ENCODE measurements around the gene IGSF23. TPM values are rescaled to one million over a fixed set of nuclear protein-coding genes. Genes with fewer than 3 reads are reported as not detected.
A peak's percentile ranks its signal among the peaks of the same experiment; 100 is the strongest.

The IGSF23 gene
- total RNA-seq, 1 experiment from 2014 or later: not detected

- no peak overlapping the region for H3K18ac ChIP-seq (ENCODE audit: insufficient read length, low read depth, low read length)
- no peak overlapping the region for H2BK5ac ChIP-seq (ENCODE audit: insufficient read length, low read length)
- H4K8ac ChIP-seq (replicated peaks; ENCODE audit: insufficient read length, low read depth, low read length): no peak overlapping the region
- H3K4me3 Mint-ChIP-seq: no peak overlapping the region
- H3K36me3 Mint-ChIP-seq (ENCODE audit: insufficient read depth in 1 of 3, low read depth in 3 of 3): no peaks in the 10 kb centered on the region
- no peaks in the 10 kb centered on the region for H3K9me3 ChIP-seq (ENCODE audit: control insufficient read depth, low read depth, low read length)
- no peak overlapping the region for H2BK20ac ChIP-seq (ENCODE audit: low read depth, low read length, poor library complexity, severe bottlenecking)
- H3K56ac ChIP-seq (ENCODE audit: insufficient read length, low read depth, low read length): no peak overlapping the region
- TF ChIP-seq, protein P1, sequence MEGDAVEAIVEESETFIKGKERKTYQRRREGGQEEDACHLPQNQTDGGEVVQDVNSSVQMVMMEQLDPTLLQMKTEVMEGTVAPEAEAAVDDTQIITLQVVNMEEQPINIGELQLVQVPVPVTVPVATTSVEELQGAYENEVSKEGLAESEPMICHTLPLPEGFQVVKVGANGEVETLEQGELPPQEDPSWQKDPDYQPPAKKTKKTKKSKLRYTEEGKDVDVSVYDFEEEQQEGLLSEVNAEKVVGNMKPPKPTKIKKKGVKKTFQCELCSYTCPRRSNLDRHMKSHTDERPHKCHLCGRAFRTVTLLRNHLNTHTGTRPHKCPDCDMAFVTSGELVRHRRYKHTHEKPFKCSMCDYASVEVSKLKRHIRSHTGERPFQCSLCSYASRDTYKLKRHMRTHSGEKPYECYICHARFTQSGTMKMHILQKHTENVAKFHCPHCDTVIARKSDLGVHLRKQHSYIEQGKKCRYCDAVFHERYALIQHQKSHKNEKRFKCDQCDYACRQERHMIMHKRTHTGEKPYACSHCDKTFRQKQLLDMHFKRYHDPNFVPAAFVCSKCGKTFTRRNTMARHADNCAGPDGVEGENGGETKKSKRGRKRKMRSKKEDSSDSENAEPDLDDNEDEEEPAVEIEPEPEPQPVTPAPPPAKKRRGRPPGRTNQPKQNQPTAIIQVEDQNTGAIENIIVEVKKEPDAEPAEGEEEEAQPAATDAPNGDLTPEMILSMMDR (conservative IDR thresholded peaks at IDR 0.05): no peak
- H3K14ac ChIP-seq (ENCODE audit: insufficient read depth, low read length): no peak overlapping the region
- no peak overlapping the region for H2AK5ac ChIP-seq (ENCODE audit: insufficient read length, low read length)
- no peak overlapping the region for H3K27ac ChIP-seq (ENCODE audit: insufficient read length, low read depth, low read length)
- no peak overlapping the region for H2BK12ac ChIP-seq (ENCODE audit: insufficient read length, low read depth, low read length)
- H3K23me2 ChIP-seq (ENCODE audit: insufficient read length, low read depth, low read length, poor library complexity, severe bottlenecking): no peaks in the 10 kb centered on the region
- 0 out of 7 replicates have a peak overlapping the region, but pooled peaks of 1 of the 3 experiments have one; percentile 65 for H3K27ac Mint-ChIP-seq
- no peak for DNase-seq
- peaks cover 4 to 9% of the 10 kb centered on the region in 2 experiments for H3K4me1 Mint-ChIP-seq
- H3K9ac ChIP-seq (ENCODE audit: extremely low read depth, insufficient read length, low read length): no peak overlapping the region
- H3K23ac ChIP-seq (ENCODE audit: insufficient read length, low read depth, low read length): no peak overlapping the region
- H2BK120ac ChIP-seq (ENCODE audit: low read depth, low read length, poor library complexity, severe bottlenecking): no peak overlapping the region
- no peaks in the 10 kb centered on the region for H3K27me3 Mint-ChIP-seq (ENCODE audit: low read depth)
- no peak overlapping the region for H3K4ac ChIP-seq (ENCODE audit: low read depth, low read length)
- no peak overlapping the region for H2AFZ ChIP-seq (ENCODE audit: low read length)
- H3K79me1 ChIP-seq (ENCODE audit: insufficient read depth, low read depth, low read length, poor library complexity, severe bottlenecking): no peaks in the 10 kb centered on the region
- WGBS (ENCODE audit: extremely low coverage, insufficient read length, low lambda C conversion rate): no CpG with 5 or more reads among the region's 5 CpGs
- no peaks in the 10 kb centered on the region for H3K79me2 ChIP-seq (ENCODE audit: insufficient read depth, low read length)
- H3K9me3 Mint-ChIP-seq: no peaks in the 10 kb centered on the region
- H3K27me3 ChIP-seq (ENCODE audit: insufficient read depth, low read length): no peaks in the 10 kb centered on the region
- H4K91ac ChIP-seq (ENCODE audit: insufficient read length, low read depth, low read length): no peak overlapping the region
- H2BK15ac ChIP-seq (ENCODE audit: low read depth, low read length): no peak overlapping the region
- H4K5ac ChIP-seq (ENCODE audit: insufficient read length, low read depth, low read length): no peak overlapping the region
- no peak overlapping the region for H3K4me2 ChIP-seq (ENCODE audit: insufficient read depth, insufficient read length, low read length)
- no peaks in the 10 kb centered on the region; the same call in 1 of the 2 replicates for H3K4me1 ChIP-seq (ENCODE audit: insufficient read depth, low read length)
- no peak overlapping the region for H3T11ph ChIP-seq (ENCODE audit: low read length)
- no peaks in the 10 kb centered on the region for H4K20me1 ChIP-seq (ENCODE audit: control insufficient read depth, insufficient read depth, insufficient read length)
Measured at GRCh38 chr19:44615863-44616247, 2.5 kb downstream of the IGSF23 start.

Measured in H9 (cell line).